ENCODE results near the gene MVK.

The MVK gene

GRCh38 chr12:109582636-109583035 is 9.0 kb downstream of the MVK start:
- TF ChIP-seq GATA1 (IDR thresholded peaks at IDR 0.05; ENCODE audit: low read depth, low read length) (no peak), POLR2A (IDR thresholded peaks at IDR 0.05; ENCODE audit: low read length) (no peak)
- DNase-seq = no peak

- no peak for TF ChIP-seq POLR2A (IDR thresholded peaks at IDR 0.05; ENCODE audit: low read length)
- TF ChIP-seq GATA1 (IDR thresholded peaks at IDR 0.05; ENCODE audit: low read depth, low read length) = no peak
- no peak for DNase-seq
Measured at GRCh38 chr12:109583733-109584132, 10.1 kb downstream of the MVK start.

GRCh38 chr12:109586385-109587296 is 13.0 kb downstream of the MVK start:
- no peak for DNase-seq
- TF ChIP-seq GATA1 (IDR thresholded peaks at IDR 0.05; ENCODE audit: low read depth, low read length) = no peak
- TF ChIP-seq POLR2A (IDR thresholded peaks at IDR 0.05; ENCODE audit: low read length) = no peak

GRCh38 chr12:109587921-109588320 is 14.3 kb downstream of the MVK start:
- DNase-seq = no peak
- TF ChIP-seq POLR2A (IDR thresholded peaks at IDR 0.05; ENCODE audit: low read length) (no peak), GATA1 (IDR thresholded peaks at IDR 0.05; ENCODE audit: low read depth, low read length) (no peak)

GRCh38 chr12:109588461-109589239 is 15.1 kb downstream of the MVK start:
- TF ChIP-seq GATA1 (IDR thresholded peaks at IDR 0.05; ENCODE audit: low read depth, low read length) (no peak), POLR2A (IDR thresholded peaks at IDR 0.05; ENCODE audit: low read length) (no peak)
- DNase-seq = no peak

- TF ChIP-seq GATA1 (IDR thresholded peaks at IDR 0.05; ENCODE audit: low read depth, low read length) (no peak), POLR2A (IDR thresholded peaks at IDR 0.05; ENCODE audit: low read length) (no peak)
- DNase-seq = no peak
Measured at GRCh38 chr12:109589240-109589590, 15.6 kb downstream of the MVK start.

GRCh38 chr12:109589691-109590245 is 16.2 kb downstream of the MVK start:
- TF ChIP-seq POLR2A (IDR thresholded peaks at IDR 0.05; ENCODE audit: low read length) (no peak), GATA1 (IDR thresholded peaks at IDR 0.05; ENCODE audit: low read depth, low read length) (no peak)

GRCh38 chr12:109590566-109590965 is 17.0 kb downstream of the MVK start:
- TF ChIP-seq POLR2A (IDR thresholded peaks at IDR 0.05; ENCODE audit: low read length) = no peak
- TF ChIP-seq GATA1 (IDR thresholded peaks at IDR 0.05; ENCODE audit: low read depth, low read length) = no peak
- no peak for DNase-seq

More at GRCh38 chr12:109589691-109590245, 16.2 kb downstream of the MVK start:
- no peak for DNase-seq

- TF ChIP-seq POLR2A (IDR thresholded peaks at IDR 0.05; ENCODE audit: low read length) = no peak
- DNase-seq = no peak
Measured at GRCh38 chr12:109591041-109591440, 17.4 kb downstream of the MVK start.

- no peak for DNase-seq
- TF ChIP-seq POLR2A (IDR thresholded peaks at IDR 0.05; ENCODE audit: low read length) (no peak), GATA1 (IDR thresholded peaks at IDR 0.05; ENCODE audit: low read depth, low read length) (no peak)
Measured at GRCh38 chr12:109592195-109592904, 18.8 kb downstream of the MVK start.

GRCh38 chr12:109592905-109593272 is 19.3 kb downstream of the MVK start:
- TF ChIP-seq GATA1 (IDR thresholded peaks at IDR 0.05; ENCODE audit: low read depth, low read length) = no peak
- no peak for TF ChIP-seq POLR2A (IDR thresholded peaks at IDR 0.05; ENCODE audit: low read length)
- no peak for DNase-seq

- DNase-seq = no peak
- TF ChIP-seq POLR2A (IDR thresholded peaks at IDR 0.05; ENCODE audit: low read length) (no peak), GATA1 (IDR thresholded peaks at IDR 0.05; ENCODE audit: low read depth, low read length) (no peak)
Measured at GRCh38 chr12:109594556-109595317, 21.1 kb downstream of the MVK start.

GRCh38 chr12:109595321-109595902 is 21.8 kb downstream of the MVK start:
- no peak for TF ChIP-seq POLR2A (IDR thresholded peaks at IDR 0.05; ENCODE audit: low read length)
- no peak for DNase-seq
